Measurements from ENCODE around the gene CCDC57.
"Not testable (repeated sequence)": the region's sequence is repeated elsewhere in the genome, so short reads cannot be mapped to it uniquely, and the experiment has no call there.

The CCDC57 gene

GRCh38 chr17:82200135-82200534 is 12.5 kb downstream of the CCDC57 start:
- no peak for DNase-seq

- DNase-seq = no peak
Observed at GRCh38 chr17:82199496-82199895, 13.1 kb downstream of the CCDC57 start.

- no peak for DNase-seq
Observed at GRCh38 chr17:82198092-82198491, 14.6 kb downstream of the CCDC57 start.

- DNase-seq = no peak
Observed at GRCh38 chr17:82195675-82196672, 16.7 kb downstream of the CCDC57 start.

GRCh38 chr17:82194765-82195164 is 17.9 kb downstream of the CCDC57 start:
- no peak for DNase-seq

- no peak for DNase-seq
Observed at GRCh38 chr17:82193520-82194220, 19.0 kb downstream of the CCDC57 start.

GRCh38 chr17:82193050-82193449 is 19.6 kb downstream of the CCDC57 start:
- not testable (repeated sequence) for DNase-seq

- DNase-seq = no peak
Observed at GRCh38 chr17:82188001-82188961, 24.4 kb downstream of the CCDC57 start.

- DNase-seq = no peak
Observed at GRCh38 chr17:82187500-82187899, 25.1 kb downstream of the CCDC57 start.

GRCh38 chr17:82186221-82186620 is 26.4 kb downstream of the CCDC57 start:
- no peak for DNase-seq

GRCh38 chr17:82184761-82185160 is 27.9 kb downstream of the CCDC57 start:
- DNase-seq = no peak

GRCh38 chr17:82180776-82181528 is 31.7 kb downstream of the CCDC57 start:
- DNase-seq = no peak

GRCh38 chr17:82179946-82180475 is 32.6 kb downstream of the CCDC57 start:
- no peak for DNase-seq

GRCh38 chr17:82179412-82179811 is 33.2 kb downstream of the CCDC57 start:
- no peak for DNase-seq

- no peak for DNase-seq
Observed at GRCh38 chr17:82178499-82179261, 34.0 kb downstream of the CCDC57 start.

- DNase-seq = no peak
Observed at GRCh38 chr17:82177761-82178498, 34.7 kb downstream of the CCDC57 start.

GRCh38 chr17:82177276-82177675 is 35.4 kb downstream of the CCDC57 start:
- no peak for DNase-seq

GRCh38 chr17:82175951-82176350 is 36.7 kb downstream of the CCDC57 start:
- DNase-seq = no peak

GRCh38 chr17:82175201-82175600 is 37.4 kb downstream of the CCDC57 start:
- DNase-seq = no peak

Data from central memory CD4-positive, alpha-beta T cell (primary cell).